IPS DF 6.9 (cell line): ENCODE results near the gene EML2.
A peak's percentile ranks its signal among the peaks of the same experiment; 100 is the strongest.

Experiments
- DNase-seq: peaks from one replicate; pipeline ENCODE4 v3.0.0-alpha.2; 2013; ENCODE audit warnings: low read depth, low spot score
- H3K27ac ChIP-seq: one replicate; pipeline ENCODE4 v1.5.1; 2013; ENCODE audit warnings: low read length, control low read depth
- H3K27me3 ChIP-seq: 2 replicates; pipeline ENCODE4 v1.6.1; 2013; ENCODE audit warnings: mild to moderate bottlenecking, low read length; ENCODE audit not compliant: control insufficient read depth, insufficient read depth
- H3K36me3 ChIP-seq: 2 replicates; pipeline ENCODE4 v1.6.1; 2013; ENCODE audit warnings: low read length; ENCODE audit not compliant: control insufficient read depth, insufficient read depth
- H3K4me1 ChIP-seq: 2 replicates; pipeline ENCODE4 v1.6.1; 2013; ENCODE audit warnings: low read length; ENCODE audit not compliant: control insufficient read depth, insufficient read depth
- H3K4me3 ChIP-seq: 2 replicates; pipeline ENCODE4 v1.5.1; 2013; ENCODE audit warnings: mild to moderate bottlenecking, low read length
- H3K9me3 ChIP-seq: 2 replicates; pipeline ENCODE4 v1.6.1; 2013; ENCODE audit warnings: low read length, inconsistent platforms; ENCODE audit not compliant: control insufficient read depth, insufficient read depth
- WGBS: extraction: QIAGEN DNeasy Blood & Tissue Kit; methylation state at CpG from one replicate; pipeline ENCODE4 v1.1.7; 2013; ENCODE audit warnings: mixed read lengths, missing lambda C conversion rate; ENCODE audit not compliant: insufficient read length, insufficient coverage; 5-methylcytosine and 5-hydroxymethylcytosine counted together

EML2 gene

DNA sequence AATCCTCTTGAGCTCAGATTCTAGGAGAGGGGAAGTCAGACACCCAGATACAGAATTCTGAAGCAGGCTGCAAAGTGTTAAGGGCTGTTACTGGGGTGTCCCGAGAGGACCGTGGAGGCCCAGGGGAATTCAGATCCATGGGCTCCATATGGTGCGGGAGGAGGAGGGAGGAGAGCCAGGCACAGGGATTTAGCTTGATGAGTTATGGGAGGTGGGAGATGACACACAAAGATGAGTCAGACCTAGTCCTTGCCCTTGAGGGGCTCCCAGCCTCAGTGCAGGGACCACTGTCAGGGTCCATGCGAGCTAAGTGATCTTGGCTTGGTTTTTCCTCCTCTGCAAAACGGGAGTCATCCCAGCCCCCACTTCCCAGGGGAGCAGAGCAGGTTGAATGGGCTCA is 14.4 kb upstream of the EML2 start:
- DNase-seq, result no peak
- no CpG with 5 or more reads among the region's 5 CpGs for WGBS

DNA sequence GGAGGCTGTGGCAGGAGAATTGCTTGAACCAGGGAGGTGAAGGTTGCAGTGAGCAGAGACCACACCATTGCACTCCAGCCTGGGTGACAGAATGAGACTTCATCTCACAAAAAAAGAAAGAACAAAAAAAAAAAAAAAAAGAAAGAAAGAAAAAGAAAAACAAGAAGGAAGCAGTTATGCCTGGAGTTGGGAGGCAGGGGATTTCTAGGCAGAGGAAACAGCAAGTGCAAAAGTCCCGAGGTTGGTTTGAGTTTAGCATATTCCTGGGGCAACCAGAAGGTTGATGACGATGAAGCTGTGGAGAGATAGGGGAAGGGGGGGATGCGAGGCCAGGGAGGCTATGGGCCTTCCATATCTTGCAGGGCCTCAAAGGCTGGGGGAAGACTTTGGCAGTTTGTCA is 11.5 kb upstream of the EML2 start:
- no CpG with 5 or more reads among the region's 3 CpGs for WGBS
- Histone ChIP-seq H3K27me3 (no peaks in the 10 kb centered on the region), H3K9me3 (no peaks in the 10 kb centered on the region), H3K4me1 (no peaks in the 10 kb centered on the region), H3K4me3 (no peak overlapping the region), H3K27ac (no peak overlapping the region), H3K36me3 (no peaks in the 10 kb centered on the region)
- no peak for DNase-seq

More for the DNA sequence above, 14.4 kb upstream of the EML2 start:
- no peaks in the 10 kb centered on the region for H3K9me3 ChIP-seq
- H3K27ac ChIP-seq, result no peak overlapping the region
- no peak overlapping the region for H3K4me3 ChIP-seq
- no peaks in the 10 kb centered on the region for H3K4me1 ChIP-seq
- H3K36me3 ChIP-seq, result no peaks in the 10 kb centered on the region
- no peaks in the 10 kb centered on the region for H3K27me3 ChIP-seq

DNA sequence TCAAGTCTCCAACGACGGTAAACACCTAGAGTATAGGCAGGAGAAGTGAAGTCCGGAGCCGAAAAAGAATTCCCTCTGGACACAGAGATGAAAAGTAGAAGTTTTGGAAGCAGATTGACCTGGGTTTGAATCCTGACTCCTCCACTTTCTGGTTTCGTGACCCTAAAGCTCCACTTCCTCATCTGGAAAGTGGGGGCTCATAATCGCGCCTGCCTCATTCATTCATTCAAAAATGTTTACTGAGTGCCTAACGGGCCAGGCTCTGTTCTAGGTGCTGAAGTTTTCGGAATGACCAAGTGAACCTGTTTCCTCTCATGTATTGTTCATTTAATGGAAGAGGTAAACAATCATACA is 7.1 kb upstream of the EML2 start:
- Histone ChIP-seq H3K27ac (no peak overlapping the region), H3K9me3 (no peaks in the 10 kb centered on the region), H3K36me3 (no peaks in the 10 kb centered on the region), H3K4me3 (no peak overlapping the region), H3K27me3 (no peaks in the 10 kb centered on the region), H3K4me1 (peaks cover 7% of the 10 kb centered on the region; the same call in 1 of the 2 replicates)
- no CpG with 5 or more reads among the region's 9 CpGs for WGBS
- DNase-seq, result no peak

DNA sequence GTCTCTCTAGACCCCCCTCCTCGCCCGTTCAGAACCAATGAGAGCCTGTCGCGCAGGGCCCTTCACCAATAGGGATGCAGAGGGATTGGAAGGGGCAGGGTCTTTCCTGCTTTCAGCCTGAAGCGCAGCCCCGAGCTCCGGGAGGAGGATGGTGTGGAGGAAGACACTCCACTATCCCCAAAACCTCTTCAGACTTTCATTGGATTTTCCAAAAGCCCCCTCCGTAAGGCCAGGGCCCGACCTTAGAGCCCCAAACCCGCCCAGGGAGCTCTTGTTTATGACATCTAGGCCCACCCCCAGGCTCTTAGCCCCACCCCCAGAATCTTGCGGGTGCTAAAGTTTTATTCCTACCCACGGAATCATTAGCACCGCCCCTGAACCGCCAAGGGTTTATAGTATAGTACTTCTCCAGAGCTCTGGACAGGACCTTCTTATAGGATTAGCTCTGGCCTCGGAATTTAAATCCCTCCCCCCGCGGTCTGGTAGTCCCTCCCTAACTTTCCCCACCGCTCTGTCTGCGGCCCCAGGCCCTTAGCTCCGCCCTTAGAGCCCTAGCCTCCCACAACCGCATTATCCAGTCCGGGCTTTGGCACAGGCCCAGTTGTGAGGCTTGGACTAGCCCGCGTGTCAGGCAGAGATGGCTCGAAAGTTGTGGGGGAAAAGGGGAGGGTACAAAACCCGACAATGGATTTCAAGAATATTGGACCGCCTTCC is 6.6 kb upstream of the EML2 start:
- Histone ChIP-seq H3K27ac (no peak overlapping the region), H3K4me1 (peaks cover 7% of the 10 kb centered on the region; the same call in 1 of the 2 replicates), H3K36me3 (no peaks in the 10 kb centered on the region), H3K9me3 (no peaks in the 10 kb centered on the region), H3K4me3 (peak overlapping the region; percentile 38; the same call in 1 of the 2 replicates), H3K27me3 (no peaks in the 10 kb centered on the region)
- WGBS, result no CpG with 5 or more reads among the region's 27 CpGs
- DNase-seq, result no peak

DNA sequence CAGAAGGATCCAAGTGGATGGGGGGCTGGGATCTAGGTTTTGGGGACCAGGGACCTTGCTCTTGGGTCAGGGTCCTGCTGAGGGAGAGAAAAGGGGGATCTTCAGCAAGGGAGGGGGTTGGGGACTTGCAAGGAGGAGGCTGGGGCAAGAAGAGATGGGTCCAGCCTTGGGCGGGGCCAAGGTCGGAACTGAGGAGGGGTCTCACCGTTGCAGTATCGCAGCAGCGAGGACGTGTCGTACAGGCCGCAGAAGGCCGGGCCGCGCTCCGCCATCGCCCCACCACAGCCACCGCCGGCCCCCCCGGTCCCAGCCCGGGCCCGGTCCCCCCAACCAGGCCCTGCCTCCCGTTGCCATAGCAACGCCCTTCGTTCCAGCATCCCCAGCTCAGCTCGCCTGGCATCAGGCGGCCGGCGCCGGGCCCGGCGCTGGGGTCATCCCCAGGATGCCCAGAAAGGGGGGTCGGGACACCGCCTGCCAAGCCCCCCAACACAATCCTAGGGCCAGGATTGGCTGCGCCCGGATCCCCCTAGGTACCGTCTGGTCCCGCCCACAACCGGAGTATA is 6.0 kb upstream of the EML2 start:
- no peaks in the 10 kb centered on the region for H3K9me3 ChIP-seq
- peak overlapping the region; percentile 38; the same call in 1 of the 2 replicates for H3K4me3 ChIP-seq
- H3K4me1 ChIP-seq, result peaks cover 7% of the 10 kb centered on the region; the same call in 1 of the 2 replicates
- H3K27ac ChIP-seq, result no peak overlapping the region
- H3K36me3 ChIP-seq, result no peaks in the 10 kb centered on the region
- DNase-seq, result no peak
- H3K27me3 ChIP-seq, result no peaks in the 10 kb centered on the region
- WGBS, result no CpG with 5 or more reads among the region's 35 CpGs

DNA sequence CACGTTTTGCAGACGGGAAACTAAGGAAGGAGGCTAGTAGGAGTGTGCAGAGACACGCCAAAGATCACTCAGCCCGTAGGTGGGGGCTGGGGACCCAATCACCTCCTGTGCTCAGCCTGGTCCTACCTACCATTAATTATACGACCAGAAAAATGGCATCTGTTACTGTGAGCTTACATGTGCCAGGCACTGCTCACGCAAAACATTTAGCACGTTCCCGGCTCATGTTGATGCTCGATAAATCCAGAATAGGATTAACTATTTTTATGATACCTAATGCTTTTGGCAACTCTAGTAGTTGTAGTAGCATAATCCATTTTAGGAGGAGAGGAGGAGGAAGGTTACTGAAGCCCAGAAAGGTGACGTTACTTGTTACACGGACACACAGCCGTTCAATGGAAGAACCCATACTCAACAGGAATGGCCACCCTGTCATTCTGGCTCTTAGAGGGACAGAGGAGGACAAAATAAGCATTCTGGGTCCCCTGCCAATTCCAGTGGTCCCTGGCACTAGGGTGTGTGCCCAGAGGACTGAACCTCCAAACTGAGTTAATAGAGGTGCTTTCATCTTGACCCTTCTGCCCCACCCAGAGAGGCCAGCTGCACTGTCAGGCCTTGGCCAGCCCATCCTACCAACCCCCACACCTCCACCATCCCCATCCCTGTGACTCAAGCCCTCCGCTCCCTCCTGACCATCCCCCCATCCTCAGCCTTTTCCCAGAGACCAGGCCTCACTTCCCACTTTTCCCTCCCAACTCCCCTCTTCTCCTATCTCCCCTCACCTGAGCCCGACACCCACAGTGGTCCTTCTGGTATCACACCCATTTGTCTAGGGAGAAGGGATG is 5.0 kb upstream of the EML2 start:
- Histone ChIP-seq H3K4me3 (no peak overlapping the region), H3K27me3 (no peaks in the 10 kb centered on the region), H3K4me1 (peaks cover 7% of the 10 kb centered on the region; the same call in 1 of the 2 replicates), H3K27ac (no peak overlapping the region), H3K9me3 (no peaks in the 10 kb centered on the region), H3K36me3 (no peaks in the 10 kb centered on the region)
- WGBS, result no CpG with 5 or more reads among the region's 14 CpGs
- DNase-seq, result no peak

DNA sequence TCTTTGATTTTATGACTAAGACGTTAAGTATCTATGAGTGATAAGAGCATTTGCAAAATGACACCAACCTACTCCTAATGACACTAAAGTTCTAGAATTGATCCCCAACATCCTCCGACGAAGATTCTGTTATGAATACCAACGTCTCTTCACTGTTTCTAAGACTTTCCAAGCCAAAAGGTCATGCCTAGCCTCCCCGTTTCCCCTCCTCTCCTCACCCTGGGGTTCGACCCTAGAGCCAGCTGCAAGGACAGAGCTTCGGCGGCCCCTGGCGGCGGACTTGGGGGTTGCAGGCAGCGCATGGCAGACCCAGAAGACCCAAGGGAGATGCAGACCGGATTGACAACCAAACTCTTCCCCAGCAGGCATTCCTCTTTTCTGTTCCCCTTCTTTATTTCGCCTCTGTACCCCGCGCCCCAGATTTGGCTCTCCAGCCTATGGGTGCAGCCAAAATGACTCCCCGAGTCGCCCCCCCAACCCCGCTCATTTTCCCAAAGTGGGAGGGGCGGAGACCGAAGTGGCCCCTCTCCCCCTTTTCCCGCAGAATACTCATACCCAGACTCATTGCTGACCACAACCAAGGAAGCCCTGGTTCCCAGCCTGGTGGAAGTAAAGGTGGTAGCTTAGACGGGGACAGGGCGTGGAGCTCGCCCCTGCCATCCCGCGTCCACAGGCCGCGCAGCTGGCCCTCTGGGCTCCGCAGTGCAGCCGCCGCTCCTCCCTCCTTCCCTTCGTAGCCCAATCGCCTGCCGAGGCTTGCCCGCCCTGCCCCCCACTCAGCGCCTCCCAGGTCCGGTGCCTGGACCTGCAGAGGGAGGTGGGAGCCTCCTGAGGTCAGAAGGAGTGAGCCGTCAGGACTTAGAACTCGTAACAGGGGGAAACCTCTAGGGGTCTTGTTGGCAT is 4.1 kb upstream of the EML2 start:
- Histone ChIP-seq H3K36me3 (no peaks in the 10 kb centered on the region), H3K4me1 (peaks cover 7% of the 10 kb centered on the region; the same call in 1 of the 2 replicates), H3K4me3 (peak overlapping the region; percentile 63; the same call in 1 of the 2 replicates), H3K27ac (no peak overlapping the region), H3K9me3 (no peaks in the 10 kb centered on the region), H3K27me3 (no peaks in the 10 kb centered on the region)
- WGBS, result no CpG with 5 or more reads among the region's 39 CpGs
- no peak for DNase-seq

DNA sequence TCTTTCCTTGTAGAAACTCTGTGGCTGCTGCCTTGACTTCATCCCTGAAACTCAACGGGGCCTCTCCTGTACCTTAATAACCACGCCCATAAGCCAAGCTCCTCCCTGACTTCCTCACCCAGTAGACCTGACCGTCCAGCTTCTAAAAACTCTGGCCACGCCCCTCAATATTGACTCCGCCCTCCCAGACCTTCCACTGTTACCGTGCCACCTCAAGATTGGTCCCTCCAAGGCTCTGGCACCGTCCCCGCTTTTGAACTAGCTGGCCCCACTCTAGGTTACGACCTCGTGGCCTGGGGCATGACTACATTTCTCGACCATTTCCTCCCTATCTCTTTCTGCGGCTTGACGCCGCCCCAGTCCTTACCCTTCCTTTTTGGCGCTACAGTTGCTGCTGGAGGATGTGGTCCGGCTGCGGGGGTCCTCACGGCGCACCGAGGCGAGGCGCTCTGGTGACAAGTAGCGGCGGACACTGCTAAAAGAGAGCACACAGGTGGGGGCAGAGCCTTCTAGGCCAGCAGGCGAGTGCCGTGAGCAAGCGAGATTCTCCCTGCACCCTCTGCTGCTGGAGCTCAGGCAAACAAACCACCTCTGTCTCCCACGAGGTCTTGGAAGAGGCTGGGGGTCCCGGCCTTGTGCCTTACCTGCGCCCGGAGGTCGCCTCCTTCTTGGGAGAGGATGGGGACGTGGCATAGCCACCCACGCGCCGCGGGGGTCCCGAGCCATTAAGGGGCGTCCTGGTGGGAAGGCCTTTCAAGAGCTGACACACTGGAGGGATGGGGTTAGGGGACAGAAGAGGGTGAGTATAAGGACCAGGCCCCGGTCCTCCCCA is 2.3 kb upstream of the EML2 start:
- no peaks in the 10 kb centered on the region for H3K36me3 ChIP-seq
- H3K4me3 ChIP-seq, result peak overlapping the region; percentile 16; the same call in 1 of the 2 replicates
- DNase-seq, result peak; percentile 97
- peaks cover 7% of the 10 kb centered on the region; the same call in 1 of the 2 replicates for H3K4me1 ChIP-seq
- no CpG with 5 or more reads among the region's 40 CpGs for WGBS
- H3K27me3 ChIP-seq, result no peaks in the 10 kb centered on the region
- H3K27ac ChIP-seq, result no peak overlapping the region
- no peaks in the 10 kb centered on the region for H3K9me3 ChIP-seq

DNA sequence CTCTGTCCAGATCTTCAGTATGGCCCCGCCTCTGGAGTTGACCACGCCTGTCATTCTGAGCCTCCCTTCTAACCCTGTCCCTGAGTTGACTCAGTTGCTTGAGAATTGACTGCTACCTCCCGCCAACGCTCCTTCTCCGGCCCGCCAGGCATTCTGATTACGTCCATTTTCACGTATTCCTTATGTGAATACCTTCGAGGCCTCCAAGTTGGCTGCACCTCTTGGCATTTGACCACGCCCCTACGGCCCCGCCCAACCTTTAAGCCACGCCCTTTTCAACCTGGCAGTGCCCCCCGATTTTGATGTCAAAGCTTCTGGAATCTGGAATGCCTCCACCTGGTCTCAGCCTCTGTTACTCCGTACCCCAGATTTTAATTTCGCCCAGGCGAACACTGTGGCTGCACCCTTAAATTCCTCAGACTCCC is 1.7 kb upstream of the EML2 start:
- no peak for DNase-seq
- Histone ChIP-seq H3K27me3 (no peaks in the 10 kb centered on the region), H3K4me1 (peaks cover 7% of the 10 kb centered on the region; the same call in 1 of the 2 replicates), H3K9me3 (no peaks in the 10 kb centered on the region), H3K4me3 (peak overlapping the region; percentile 11; the same call in 1 of the 2 replicates), H3K36me3 (no peaks in the 10 kb centered on the region), H3K27ac (no peak overlapping the region)
- WGBS, result no CpG with 5 or more reads among the region's 17 CpGs
